Measurements from ENCODE around the gene RABL3.

- no peak for TF ChIP-seq CTCF (conservative IDR thresholded peaks at IDR 0.05; ENCODE audit: low read depth, low read length)
- no peak for TF ChIP-seq RFX5 (IDR thresholded peaks at IDR 0.05; ENCODE audit: low read depth, low read length)
- no peak for TF ChIP-seq MAZ (IDR thresholded peaks at IDR 0.05; ENCODE audit: borderline replicate concordance, low read depth, low read length)
- TF ChIP-seq POLR2A (IDR thresholded peaks at IDR 0.05; ENCODE audit: low read depth, low read length), result no peak
- no peak for TF ChIP-seq NFE2L2 (IDR thresholded peaks at IDR 0.05; ENCODE audit: low read depth, low read length)
- TF ChIP-seq, protein P1, sequence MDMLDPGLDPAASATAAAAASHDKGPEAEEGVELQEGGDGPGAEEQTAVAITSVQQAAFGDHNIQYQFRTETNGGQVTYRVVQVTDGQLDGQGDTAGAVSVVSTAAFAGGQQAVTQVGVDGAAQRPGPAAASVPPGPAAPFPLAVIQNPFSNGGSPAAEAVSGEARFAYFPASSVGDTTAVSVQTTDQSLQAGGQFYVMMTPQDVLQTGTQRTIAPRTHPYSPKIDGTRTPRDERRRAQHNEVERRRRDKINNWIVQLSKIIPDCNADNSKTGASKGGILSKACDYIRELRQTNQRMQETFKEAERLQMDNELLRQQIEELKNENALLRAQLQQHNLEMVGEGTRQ (IDR thresholded peaks at IDR 0.05; ENCODE audit: low read depth, low read length), result no peak
- TF ChIP-seq RCOR1 (IDR thresholded peaks at IDR 0.05; ENCODE audit: insufficient replicate concordance, low read length), result no peak
- no peak for TF ChIP-seq SMC3 (IDR thresholded peaks at IDR 0.05; ENCODE audit: low read depth, low read length)
- no peak for TF ChIP-seq MXI1 (IDR thresholded peaks at IDR 0.05; ENCODE audit: borderline replicate concordance, low read depth, low read length)
- TF ChIP-seq FOS (IDR thresholded peaks at IDR 0.05; ENCODE audit: low read depth, low read length), result no peak
- no peak for TF ChIP-seq RAD21 (IDR thresholded peaks at IDR 0.05; ENCODE audit: low read length)
These were observed 58.5 kb downstream of the RABL3 start for GRCh38 chr3:120683671-120684301.
